HCT116 (cell line): ENCODE data around the gene LYVE1. TPM values are rescaled to one million over a fixed set of nuclear protein-coding genes. Genes with fewer than 3 reads are reported as not detected.

Experiments used
- ATAC-seq: fragments of 200-7000 bp; cut with Tn5 transposase; 2 replicates; pipeline ENCODE4 v1.9.1; 2020; ENCODE audit warnings: mild to moderate bottlenecking, moderate library complexity
- BruUV-seq: library from RNA; stranded (reverse); fragments of 400-500 nt; replicated peaks from 2 replicates; lab custom pipeline; 2021; lab: Mats Ljungman, UMichigan
- CTCF ChIA-PET: fragments of 300-600 bp; sonication (Branson Sonifier 250); formaldehyde crosslinking; loops from one replicate; lab custom pipeline; 2021; ENCODE audit warnings: antibody characterized with exemption; lab: Charles Lee
- POLR2A ChIA-PET: fragments of 300-600, 350-600 bp; sonication (Branson Sonifier 250); formaldehyde crosslinking; loops from one replicate; lab custom pipeline; 2021; ENCODE audit warnings: antibody characterized with exemption; lab: Charles Lee
- RAD21 ChIA-PET, 2 experiments: fragments of 300-600 bp; sonication (Branson Sonifier 250); formaldehyde crosslinking; loops; one replicate each; lab custom pipeline; 2023; ENCODE audit warnings: low total read pairs in 2 of 2; ENCODE audit not compliant: uncharacterized antibody in 2 of 2, unreplicated experiment in 2 of 2, low non-redundant PET in 1 of 2; lab: Charles Lee
- DNase-seq: peaks from one replicate; pipeline ENCODE4 v3.0.0-alpha.2; 2010; ENCODE audit warnings: low read depth, low spot score
- H2AFZ ChIP-seq: fragments of 200-600 bp; shearing (Covaris generic), sonication (generic); 2 replicates; pipeline ENCODE4 v1.6.1; 2017; ENCODE audit warnings: low read depth, mixed run types, mixed read lengths, antibody characterized with exemption, low read length; ENCODE audit not compliant: poor library complexity, severe bottlenecking
- H3K27ac ChIP-seq: 2 replicates; pipeline ENCODE4 v1.5.1; 2012; ENCODE audit warnings: low read depth, low read length
- H3K27me3 ChIP-seq: fragments of 200-600 bp; sonication (generic); 2 replicates; pipeline ENCODE4 v1.6.1; 2016; ENCODE audit warnings: mixed run types, low read length, mixed read lengths; ENCODE audit not compliant: insufficient read depth
- H3K36me3 ChIP-seq, 2 experiments: fragments of 200-500 bp in 1 of 2; fragments of 200-600 bp in 1 of 2; sonication (Bioruptor generic) in 1 of 2; sonication (generic) in 1 of 2; 2 replicates each; pipeline versions ENCODE4 v1.5.1 to v1.6.1; 2014 to 2016; ENCODE audit warnings: low read length in 2 of 2, inconsistent platforms in 1 of 2, mixed read lengths in 1 of 2, mixed run types in 1 of 2; ENCODE audit not compliant: insufficient read depth in 2 of 2, control insufficient read depth in 1 of 2
- H3K4me1 ChIP-seq, 2 experiments: fragments of 200-600 bp in 1 of 2; sonication (generic) in 1 of 2; 2 replicates each; pipeline versions ENCODE4 v1.5.1 to v1.6.1; 2012 to 2017; ENCODE audit warnings: low read length in 2 of 2, inconsistent platforms in 1 of 2, mild to moderate bottlenecking in 1 of 2, mixed read lengths in 1 of 2, mixed run types in 1 of 2, moderate library complexity in 1 of 2; ENCODE audit not compliant: insufficient read depth in 2 of 2, control insufficient read depth in 1 of 2
- H3K4me2 ChIP-seq: fragments of 200-600 bp; sonication (generic); 2 replicates; pipeline ENCODE4 v1.6.1; 2017; ENCODE audit warnings: mixed run types, low read length, mixed read lengths
- H3K4me3 ChIP-seq, 2 experiments: fragments of 200-600 bp in 1 of 2; sonication (generic) in 1 of 2; replicated peaks in 1 of 2; 2 replicates each; pipeline ENCODE4 v1.5.1; 2011 to 2016; ENCODE audit warnings: low read length in 2 of 2, control low read depth in 1 of 2, low read depth in 1 of 2, mild to moderate bottlenecking in 1 of 2, mixed read lengths in 1 of 2, mixed run types in 1 of 2
- H3K79me2 ChIP-seq: fragments of 200-600 bp; sonication (generic); 2 replicates; pipeline ENCODE4 v1.6.1; 2017; ENCODE audit warnings: mild to moderate bottlenecking, mixed run types, low read length, moderate library complexity, mixed read lengths; ENCODE audit not compliant: insufficient read depth
- H3K9ac ChIP-seq: fragments of 200-600 bp; sonication (generic); 2 replicates; pipeline ENCODE4 v1.6.1; 2016; ENCODE audit warnings: low read length, mixed read lengths
- H3K9me2 ChIP-seq: fragments of 200-600 bp; sonication (generic), shearing (Covaris generic); 2 replicates; pipeline ENCODE4 v1.6.1; 2017; ENCODE audit warnings: mixed run types, mild to moderate bottlenecking, moderate library complexity; ENCODE audit not compliant: insufficient read depth
- H3K9me3 ChIP-seq, 2 experiments: fragments of 200-500 bp in 1 of 2; fragments of 200-600 bp in 1 of 2; sonication (Bioruptor generic) in 1 of 2; sonication (generic) in 1 of 2; 2 replicates each; pipeline ENCODE4 v1.6.1; 2014 to 2017; ENCODE audit warnings: low read length in 2 of 2, mixed read lengths in 2 of 2, inconsistent platforms in 1 of 2, low read depth in 1 of 2, mild to moderate bottlenecking in 1 of 2, mixed run types in 1 of 2, moderate library complexity in 1 of 2; ENCODE audit not compliant: control insufficient read depth in 1 of 2, insufficient read depth in 1 of 2
- H4K20me1 ChIP-seq: fragments of 200-600 bp; sonication (generic), shearing (Covaris generic); 2 replicates; pipeline ENCODE4 v1.6.1; 2017; ENCODE audit warnings: mixed run types, mild to moderate bottlenecking, moderate library complexity; ENCODE audit not compliant: insufficient read depth
- CBX3 ChIP-seq: IDR thresholded peaks from 2 replicates; pipeline ENCODE4 v1.6.1; 2012; ENCODE audit warnings: low read depth
- CEBPB ChIP-seq: IDR thresholded peaks from 2 replicates; pipeline ENCODE4 v1.6.1; 2012; ENCODE audit warnings: low read depth
- FOSL1 ChIP-seq: IDR thresholded peaks from 2 replicates; pipeline ENCODE4 v1.6.1; 2012; ENCODE audit warnings: low read depth
- JUND ChIP-seq: IDR thresholded peaks from 2 replicates; pipeline ENCODE4 v1.6.1; 2012
- POLR2AphosphoS5 ChIP-seq: IDR thresholded peaks from 2 replicates; pipeline ENCODE4 v1.6.1; 2011; ENCODE audit warnings: mild to moderate bottlenecking, low read depth, low read length, moderate library complexity
- SIN3A ChIP-seq: IDR thresholded peaks from 2 replicates; pipeline ENCODE4 v1.6.1; 2012; ENCODE audit warnings: low read depth
- SP1 ChIP-seq: IDR thresholded peaks from 2 replicates; pipeline ENCODE4 v1.6.1; 2012; ENCODE audit warnings: low read depth
- SRF ChIP-seq: IDR thresholded peaks from 2 replicates; pipeline ENCODE4 v1.6.1; 2012; ENCODE audit warnings: low read depth
- ZNF274 ChIP-seq: fragments of 200-500 bp; sonication (Bioruptor generic); IDR thresholded peaks from 2 replicates; pipeline ENCODE4 v1.6.1; 2014; ENCODE audit warnings: mild to moderate bottlenecking, low read depth, low read length, inconsistent platforms
- intact Hi-C: fragments of 100-400 bp; cut with micrococcal nuclease; formaldehyde crosslinking; loops from 2 replicates; pipeline ENCODE4 v1.10.0; 2022
- total RNA-seq: library from RNA; stranded (reverse); gene quantifications from one replicate; pipeline ENCODE4 v1.2.1, GENCODE V29; 2021; ENCODE audit not compliant: unreplicated experiment
- TF ChIP-seq, protein P1 (sequence below): IDR thresholded peaks from 2 replicates; pipeline ENCODE4 v1.6.1; 2012
- TF ChIP-seq, protein P2 (sequence below): IDR thresholded peaks from 2 replicates; pipeline ENCODE4 v1.6.1; 2011; ENCODE audit warnings: mild to moderate bottlenecking, low read length, moderate library complexity; ENCODE audit not compliant: insufficient replicate concordance; ENCODE audit errors: extremely low read depth

The LYVE1 gene
- total RNA-seq, 1 experiment from 2014 or later: 0.34 TPM

DNA sequence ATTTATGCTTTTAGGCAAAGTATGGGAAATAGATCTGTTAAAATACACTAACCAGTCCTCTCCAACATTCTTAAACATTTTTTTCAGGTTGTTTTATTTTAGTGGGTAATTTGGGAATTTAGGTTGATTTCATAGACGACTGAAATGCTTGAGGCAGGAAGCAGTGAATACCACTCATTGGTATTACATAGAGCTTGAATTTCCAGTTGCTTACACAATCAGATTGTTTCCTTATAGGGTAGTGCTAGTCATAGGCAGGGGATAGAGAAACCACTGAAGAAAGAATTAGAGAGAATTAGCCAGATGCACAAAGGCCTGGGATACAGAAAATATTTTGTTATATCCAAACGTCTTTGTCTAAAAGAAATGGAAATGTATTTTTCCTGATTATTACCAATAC is 23.9 kb upstream of the LYVE1 start:
- Histone ChIP-seq H3K4me3 (no peak overlapping the region), H3K4me1 (peaks cover 0 to 43% of the 10 kb centered on the region in 2 experiments; a peak in 2 of 4 replicates), H3K27ac (no peak overlapping the region), H3K9me3 (no peaks in the 10 kb centered on the region), H3K4me2 (peak overlapping the region; percentile 18; the same call in 1 of the 2 replicates), H3K79me2 (no peaks in the 10 kb centered on the region), H3K9me2 (no peaks in the 10 kb centered on the region), H4K20me1 (no peaks in the 10 kb centered on the region), H3K27me3 (no peaks in the 10 kb centered on the region), H2AFZ (no peak overlapping the region), H3K36me3 (no peaks in the 10 kb centered on the region), H3K9ac (no peak overlapping the region)
- ChIA-PET RAD21 (no interaction called here), POLR2A (no interaction called here), CTCF (no interaction called here)
- ATAC-seq (no peak), DNase-seq (peak; percentile 26)
- no TSS peak for BruUV-seq
- intact Hi-C loops: no loop called here
- TF ChIP-seq JUND: peak; percentile 46
- no peak for TF ChIP-seq SIN3A
- no peak for TF ChIP-seq POLR2AphosphoS5
- TF ChIP-seq SRF: peak; percentile 98
- TF ChIP-seq ZNF274: no peak
- no peak for TF ChIP-seq CBX3
- TF ChIP-seq CEBPB: peak; percentile 95
- peak; percentile 58 for TF ChIP-seq SP1
- TF ChIP-seq FOSL1: peak; percentile 58
- TF ChIP-seq, protein P1, sequence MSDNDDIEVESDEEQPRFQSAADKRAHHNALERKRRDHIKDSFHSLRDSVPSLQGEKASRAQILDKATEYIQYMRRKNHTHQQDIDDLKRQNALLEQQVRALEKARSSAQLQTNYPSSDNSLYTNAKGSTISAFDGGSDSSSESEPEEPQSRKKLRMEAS: no peak

GRCh38 chr11:10591741-10592140 is 23.3 kb upstream of the LYVE1 start:
- ChIA-PET RAD21 (no interaction called here), CTCF (no interaction called here), POLR2A (no interaction called here)
- Histone ChIP-seq H3K9me2 (no peaks in the 10 kb centered on the region), H3K27me3 (no peaks in the 10 kb centered on the region), H3K36me3 (no peaks in the 10 kb centered on the region), H3K27ac (no peak overlapping the region), H3K9ac (no peak overlapping the region), H2AFZ (no peak overlapping the region), H3K4me1 (peaks cover under 1 to 49% of the 10 kb centered on the region in 2 experiments; a peak in 3 of 4 replicates), H3K4me2 (peak overlapping the region; percentile 18; the same call in 1 of the 2 replicates), H4K20me1 (no peaks in the 10 kb centered on the region), H3K4me3 (no peak overlapping the region), H3K9me3 (no peaks in the 10 kb centered on the region), H3K79me2 (no peaks in the 10 kb centered on the region)
- intact Hi-C loops: no loop called here
- no TSS peak for BruUV-seq
- TF ChIP-seq, protein P2, sequence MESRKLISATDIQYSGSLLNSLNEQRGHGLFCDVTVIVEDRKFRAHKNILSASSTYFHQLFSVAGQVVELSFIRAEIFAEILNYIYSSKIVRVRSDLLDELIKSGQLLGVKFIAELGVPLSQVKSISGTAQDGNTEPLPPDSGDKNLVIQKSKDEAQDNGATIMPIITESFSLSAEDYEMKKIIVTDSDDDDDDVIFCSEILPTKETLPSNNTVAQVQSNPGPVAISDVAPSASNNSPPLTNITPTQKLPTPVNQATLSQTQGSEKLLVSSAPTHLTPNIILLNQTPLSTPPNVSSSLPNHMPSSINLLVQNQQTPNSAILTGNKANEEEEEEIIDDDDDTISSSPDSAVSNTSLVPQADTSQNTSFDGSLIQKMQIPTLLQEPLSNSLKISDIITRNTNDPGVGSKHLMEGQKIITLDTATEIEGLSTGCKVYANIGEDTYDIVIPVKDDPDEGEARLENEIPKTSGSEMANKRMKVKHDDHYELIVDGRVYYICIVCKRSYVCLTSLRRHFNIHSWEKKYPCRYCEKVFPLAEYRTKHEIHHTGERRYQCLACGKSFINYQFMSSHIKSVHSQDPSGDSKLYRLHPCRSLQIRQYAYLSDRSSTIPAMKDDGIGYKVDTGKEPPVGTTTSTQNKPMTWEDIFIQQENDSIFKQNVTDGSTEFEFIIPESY: no peak
- DNase-seq (no peak), ATAC-seq (no peak)
